HG02763 (cell line): Measurements from ENCODE around the gene ZDHHC20.

Experiments used
- ATAC-seq: cut with Tn5 transposase; IDR thresholded peaks from one replicate; pipeline ENCODE4 v1.9.1; 2021; ENCODE audit warnings: mild to moderate bottlenecking, moderate library complexity; ENCODE audit not compliant: unreplicated experiment

The ZDHHC20 gene

GRCh38 chr13:21458813-21459701 lies at the start of gene ZDHHC20:
Gene ZDHHC20 (minus strand): TSS chr13:21459303. CDS start chr13:21459171, 132 bp downstream.
- ATAC-seq: peak; percentile 88

- no peak for ATAC-seq
Measured at GRCh38 chr13:21504379-21504778, 45.3 kb upstream of the ZDHHC20 start.

- no peak for ATAC-seq
Measured at GRCh38 chr13:21501686-21502085, 42.6 kb upstream of the ZDHHC20 start.

GRCh38 chr13:21486322-21486721 lies 27.2 kb upstream of the ZDHHC20 start:
- ATAC-seq: no peak

- no peak for ATAC-seq
Measured at GRCh38 chr13:21483748-21484147, 24.6 kb upstream of the ZDHHC20 start.

GRCh38 chr13:21481359-21481758 lies 22.3 kb upstream of the ZDHHC20 start:
- no peak for ATAC-seq

- ATAC-seq: no peak
Measured at GRCh38 chr13:21478881-21479808, 20.0 kb upstream of the ZDHHC20 start.

GRCh38 chr13:21476893-21477472 lies 17.9 kb upstream of the ZDHHC20 start:
- ATAC-seq: peak; percentile 74

GRCh38 chr13:21475115-21475514 lies 16.0 kb upstream of the ZDHHC20 start:
- ATAC-seq: no peak

GRCh38 chr13:21470785-21471184 lies 11.7 kb upstream of the ZDHHC20 start:
- ATAC-seq: no peak

GRCh38 chr13:21466527-21466926 lies 7.4 kb upstream of the ZDHHC20 start:
- no peak for ATAC-seq

GRCh38 chr13:21465710-21466160 lies 6.6 kb upstream of the ZDHHC20 start:
- no peak for ATAC-seq

- no peak for ATAC-seq
Measured at GRCh38 chr13:21463424-21463823, 4.3 kb upstream of the ZDHHC20 start.

GRCh38 chr13:21461131-21461530 lies 2.0 kb upstream of the ZDHHC20 start:
- no peak for ATAC-seq

GRCh38 chr13:21458451-21458812 lies 671 bp downstream of the ZDHHC20 start:
- peak; percentile 35 for ATAC-seq

- ATAC-seq: no peak
Measured at GRCh38 chr13:21453387-21454081, 5.6 kb downstream of the ZDHHC20 start.

GRCh38 chr13:21450936-21451335 lies 8.2 kb downstream of the ZDHHC20 start:
- no peak for ATAC-seq

- no peak for ATAC-seq
Measured at GRCh38 chr13:21446656-21447055, 12.4 kb downstream of the ZDHHC20 start.

- no peak for ATAC-seq
Measured at GRCh38 chr13:21445759-21446158, 13.3 kb downstream of the ZDHHC20 start.

GRCh38 chr13:21443171-21443570 lies 15.9 kb downstream of the ZDHHC20 start:
- no peak for ATAC-seq

GRCh38 chr13:21436582-21436981 lies 22.5 kb downstream of the ZDHHC20 start:
- no peak for ATAC-seq
